Osteocyte (in vitro differentiated cells): ENCODE results near the gene PLPP3. TPM values are rescaled to one million over a fixed set of nuclear protein-coding genes. Genes with fewer than 3 reads are reported as not detected.

ENCODE experiments used
- DNase-seq: peaks from one replicate; pipeline ENCODE4 v3.0.0; 2021; ENCODE audit warnings: mixed read lengths; ENCODE audit not compliant: unreplicated experiment; ENCODE audit errors: extremely low spot score
- H3K27ac Mint-ChIP-seq: one replicate; pipeline ENCODE4 v1.8.0; 2021; ENCODE audit warnings: mild to moderate bottlenecking, mixed read lengths; ENCODE audit not compliant: unreplicated experiment
- H3K27me3 Mint-ChIP-seq: one replicate; pipeline ENCODE4 v1.8.0; 2021; ENCODE audit warnings: mixed read lengths; ENCODE audit not compliant: unreplicated experiment
- H3K36me3 Mint-ChIP-seq: one replicate; pipeline ENCODE4 v1.8.0; 2021; ENCODE audit warnings: mixed read lengths; ENCODE audit not compliant: unreplicated experiment
- H3K4me1 Mint-ChIP-seq: one replicate; pipeline ENCODE4 v1.8.0; 2021; ENCODE audit warnings: mixed read lengths; ENCODE audit not compliant: unreplicated experiment
- H3K4me3 Mint-ChIP-seq: one replicate; pipeline ENCODE4 v1.8.0; 2021; ENCODE audit warnings: mild to moderate bottlenecking, moderate library complexity, mixed read lengths; ENCODE audit not compliant: unreplicated experiment
- H3K9me3 Mint-ChIP-seq: one replicate; pipeline ENCODE4 v1.8.0; 2021; ENCODE audit warnings: mixed read lengths; ENCODE audit not compliant: unreplicated experiment
- CTCF ChIP-seq: fragments of 200-600 bp; sonication (generic); IDR thresholded peaks from 2 replicates; pipeline ENCODE4 v1.5.0; 2021; ENCODE audit warnings: antibody characterized with exemption, mild to moderate bottlenecking, moderate library complexity
- total RNA-seq: library from RNA; stranded (reverse); gene quantifications from 2 replicates; pipeline ENCODE4 v1.2.1, GENCODE V29; 2021

The PLPP3 gene
- total RNA-seq, 1 donor from 2014 or later, result 157 TPM

- peaks cover 31% of the 10 kb centered on the region for H3K4me1 Mint-ChIP-seq
- H3K4me3 Mint-ChIP-seq, result no peak overlapping the region
- DNase-seq, result no peak
- no peak for TF ChIP-seq CTCF
- H3K9me3 Mint-ChIP-seq, result no peaks in the 10 kb centered on the region
- H3K27ac Mint-ChIP-seq, result peak overlapping the region; percentile 18
- peaks cover 64% of the 10 kb centered on the region for H3K36me3 Mint-ChIP-seq
- H3K27me3 Mint-ChIP-seq, result no peaks in the 10 kb centered on the region
Observed at GRCh38 chr1:56517404-56518130, 61.8 kb downstream of the PLPP3 start.

- no peaks in the 10 kb centered on the region for H3K9me3 Mint-ChIP-seq
- H3K36me3 Mint-ChIP-seq, result peaks cover 59% of the 10 kb centered on the region
- no peak overlapping the region for H3K4me3 Mint-ChIP-seq
- TF ChIP-seq CTCF, result no peak
- H3K27me3 Mint-ChIP-seq, result no peaks in the 10 kb centered on the region
- H3K4me1 Mint-ChIP-seq, result peaks cover 22% of the 10 kb centered on the region
- no peak for DNase-seq
- H3K27ac Mint-ChIP-seq, result peak overlapping the region; percentile 73
Observed at GRCh38 chr1:56516539-56517252, 62.7 kb downstream of the PLPP3 start.

GRCh38 chr1:56515898-56516538 lies 63.3 kb downstream of the PLPP3 start:
- H3K27ac Mint-ChIP-seq, result no peak overlapping the region
- H3K36me3 Mint-ChIP-seq, result peaks cover 61% of the 10 kb centered on the region
- no peak for TF ChIP-seq CTCF
- DNase-seq, result no peak
- H3K4me3 Mint-ChIP-seq, result no peak overlapping the region
- peaks cover 17% of the 10 kb centered on the region for H3K4me1 Mint-ChIP-seq
- no peaks in the 10 kb centered on the region for H3K9me3 Mint-ChIP-seq
- no peaks in the 10 kb centered on the region for H3K27me3 Mint-ChIP-seq

GRCh38 chr1:56512724-56513494 lies 66.5 kb downstream of the PLPP3 start:
- H3K36me3 Mint-ChIP-seq, result peaks cover 69% of the 10 kb centered on the region
- H3K9me3 Mint-ChIP-seq, result no peaks in the 10 kb centered on the region
- TF ChIP-seq CTCF, result no peak
- peak overlapping the region; percentile 3 for H3K27ac Mint-ChIP-seq
- no peak overlapping the region for H3K4me3 Mint-ChIP-seq
- peaks cover 12% of the 10 kb centered on the region for H3K4me1 Mint-ChIP-seq
- H3K27me3 Mint-ChIP-seq, result no peaks in the 10 kb centered on the region
- no peak for DNase-seq
